Tibial nerve (tissue), 3 donors: ENCODE measurements around the gene PDIA6.

ENCODE experiments used
- CTCF ChIP-seq, 5 experiments: fragments of 200-600 bp in 3 of 5; fragments of 450-650 bp in 2 of 5; sonication (generic) in 3 of 5; IDR thresholded peaks; one replicate each; pipeline ENCODE4 v1.5.1; 2016 to 2019; ENCODE audit warnings: antibody characterized with exemption in 5 of 5, mild to moderate bottlenecking in 3 of 5, moderate library complexity in 2 of 5
- POLR2A ChIP-seq, 2 donors: fragments of 450-650 bp; IDR thresholded peaks; one replicate each; pipeline ENCODE4 v1.6.1; 2017; ENCODE audit warnings: antibody characterized with exemption in 2 of 2, mild to moderate bottlenecking in 2 of 2, moderate library complexity in 2 of 2

- TF ChIP-seq CTCF (IDR thresholded peaks at IDR 0.05) (no peak), POLR2A (IDR thresholded peaks at IDR 0.05) (no peak)
These were observed 19.8 kb downstream of the PDIA6 start for GRCh38 chr2:10792660-10793400.
